IMR-90 (cell line): ENCODE results near the gene PPP1R14C. TPM values are rescaled to one million over a fixed set of nuclear protein-coding genes. Genes with fewer than 3 reads are reported as not detected.

ENCODE experiments used
- ATAC-seq: fragments of 200-7000 bp; cut with Tn5 transposase; 2 replicates; pipeline ENCODE4 v1.9.1; 2020; ENCODE audit warnings: low read depth, mild to moderate bottlenecking, moderate library complexity
- BruUV-seq: library from RNA; stranded (reverse); fragments of 400-500 nt; replicated peaks from 2 replicates; lab custom pipeline; 2021; lab: Mats Ljungman, UMichigan
- CTCF ChIA-PET: fragments of 300-600 bp; formaldehyde crosslinking; extraction: SDS; loops from one replicate; lab custom pipeline; 2021; ENCODE audit warnings: antibody characterized with exemption; lab: Yijun Ruan, JAX
- POLR2A ChIA-PET: fragments of 300-600 bp; sonication (Branson Sonifier 250); formaldehyde crosslinking; loops from one replicate; lab custom pipeline; 2022; ENCODE audit warnings: antibody characterized with exemption; ENCODE audit not compliant: unreplicated experiment; lab: Charles Lee
- DNase-seq: peaks from one replicate; pipeline ENCODE4 v3.0.0; 2013
- H2AFZ ChIP-seq: replicated peaks from 2 replicates; pipeline ENCODE3; 2013; ENCODE audit warnings: low read length, mild to moderate bottlenecking; ENCODE audit not compliant: poor library complexity
- H2AK5ac ChIP-seq: 2 replicates; pipeline ENCODE4 v1.6.1; 2013; ENCODE audit warnings: low read depth, low read length, inconsistent platforms
- H2AK9ac ChIP-seq: replicated peaks from 2 replicates; pipeline ENCODE3; 2013; ENCODE audit warnings: mild to moderate bottlenecking, low read depth, low read length, moderate library complexity; ENCODE audit not compliant: poor library complexity
- H2BK120ac ChIP-seq: 2 replicates; pipeline ENCODE4 v1.6.1; 2013; ENCODE audit warnings: low read depth, low read length, inconsistent platforms
- H2BK15ac ChIP-seq: 3 replicates; pipeline ENCODE4 v1.6.1; 2013; ENCODE audit warnings: low read depth, low read length, inconsistent platforms
- H2BK20ac ChIP-seq: 2 replicates; pipeline ENCODE4 v1.6.1; 2013; ENCODE audit warnings: low read depth, mild to moderate bottlenecking, inconsistent platforms, low read length, moderate library complexity
- H2BK5ac ChIP-seq: 2 replicates; pipeline ENCODE4 v1.6.1; 2013; ENCODE audit warnings: mild to moderate bottlenecking, low read depth, low read length, inconsistent platforms; ENCODE audit not compliant: poor library complexity, severe bottlenecking
- H3K14ac ChIP-seq: replicated peaks from 2 replicates; pipeline ENCODE4 v1.6.1; 2013; ENCODE audit warnings: low read depth, low read length, inconsistent platforms
- H3K18ac ChIP-seq: 2 replicates; pipeline ENCODE4 v1.6.1; 2013; ENCODE audit warnings: low read depth, low read length, control low read depth
- H3K23ac ChIP-seq: 2 replicates; pipeline ENCODE4 v1.6.1; 2013; ENCODE audit warnings: low read depth, low read length, inconsistent platforms
- H3K27ac ChIP-seq: 2 replicates; pipeline ENCODE4 v1.5.1; 2013; ENCODE audit warnings: mild to moderate bottlenecking, control low read depth, low read length; ENCODE audit not compliant: insufficient read depth
- H3K27me3 ChIP-seq: 2 replicates; pipeline ENCODE4 v1.6.1; 2013; ENCODE audit warnings: low read length; ENCODE audit not compliant: control insufficient read depth, insufficient read depth
- H3K36me3 ChIP-seq: 2 replicates; pipeline ENCODE4 v1.6.1; 2013; ENCODE audit warnings: low read length, mixed read lengths; ENCODE audit not compliant: control insufficient read depth, insufficient read depth
- H3K4ac ChIP-seq: 2 replicates; pipeline ENCODE4 v1.6.1; 2013; ENCODE audit warnings: low read depth, low read length, inconsistent platforms
- H3K4me1 ChIP-seq: 2 replicates; pipeline ENCODE4 v1.6.1; 2013; ENCODE audit warnings: low read length, mixed read lengths; ENCODE audit not compliant: control insufficient read depth, insufficient read depth
- H3K4me2 ChIP-seq: 2 replicates; pipeline ENCODE4 v1.6.1; 2013; ENCODE audit warnings: low read depth, mild to moderate bottlenecking, control low read depth, low read length, moderate library complexity
- H3K4me3 ChIP-seq: 2 replicates; pipeline ENCODE4 v1.5.1; 2013; ENCODE audit warnings: low read depth, mild to moderate bottlenecking, control low read depth, low read length, moderate library complexity; ENCODE audit not compliant: insufficient read depth
- H3K56ac ChIP-seq: 2 replicates; pipeline ENCODE4 v1.6.1; 2013; ENCODE audit warnings: low read length, inconsistent platforms; ENCODE audit not compliant: insufficient read depth; ENCODE audit errors: extremely low read depth
- H3K79me1 ChIP-seq, 2 experiments: 2 replicates each; pipeline ENCODE4 v1.6.1; 2013; ENCODE audit warnings: low read length in 2 of 2, inconsistent platforms in 1 of 2, low read depth in 1 of 2
- H3K9ac ChIP-seq: 2 replicates; pipeline ENCODE4 v1.6.1; 2013; ENCODE audit warnings: low read depth, low read length, control low read depth
- H3K9me1 ChIP-seq: 2 replicates; pipeline ENCODE4 v1.6.1; 2013; ENCODE audit warnings: low read length, inconsistent platforms; ENCODE audit not compliant: insufficient read depth
- H3K9me3 ChIP-seq: 2 replicates; pipeline ENCODE4 v1.6.1; 2013; ENCODE audit warnings: low read length; ENCODE audit not compliant: control insufficient read depth, insufficient read depth
- H4K20me1 ChIP-seq: 2 replicates; pipeline ENCODE4 v1.6.1; 2013; ENCODE audit warnings: low read length, inconsistent platforms; ENCODE audit not compliant: insufficient read depth
- H4K5ac ChIP-seq: 2 replicates; pipeline ENCODE4 v1.6.1; 2013; ENCODE audit warnings: mild to moderate bottlenecking, low read depth, low read length, control low read depth
- H4K8ac ChIP-seq, 2 experiments: 2 replicates each; pipeline ENCODE4 v1.6.1; 2013; ENCODE audit warnings: low read depth in 2 of 2, low read length in 2 of 2, control low read depth in 1 of 2, inconsistent platforms in 1 of 2
- H4K91ac ChIP-seq: 2 replicates; pipeline ENCODE4 v1.6.1; 2013; ENCODE audit warnings: low read depth, low read length, inconsistent platforms; ENCODE audit not compliant: insufficient read depth
- BHLHE40 ChIP-seq: fragments of 150-350 bp; IDR thresholded peaks from 2 replicates; pipeline ENCODE4 v1.6.1; 2016; ENCODE audit warnings: mild to moderate bottlenecking, low read depth, low read length
- CEBPB ChIP-seq: IDR thresholded peaks from 2 replicates; pipeline ENCODE4 v1.6.1; 2012; ENCODE audit warnings: low read depth, low read length, improper control_type of control experiment
- CHD1 ChIP-seq: IDR thresholded peaks from 2 replicates; pipeline ENCODE4 v1.6.1; 2012; ENCODE audit warnings: low read depth, low read length, improper control_type of control experiment
- FOS ChIP-seq: fragments of 150-350 bp; IDR thresholded peaks from 2 replicates; pipeline ENCODE4 v1.6.1; 2016; ENCODE audit warnings: low read depth, low read length
- MAFK ChIP-seq: IDR thresholded peaks from 2 replicates; pipeline ENCODE4 v1.6.1; 2012; ENCODE audit warnings: low read depth, low read length, improper control_type of control experiment
- MAZ ChIP-seq: IDR thresholded peaks from 2 replicates; pipeline ENCODE4 v1.6.1; 2012; ENCODE audit warnings: low read depth, mild to moderate bottlenecking, low read length, improper control_type of control experiment, moderate library complexity, borderline replicate concordance
- MXI1 ChIP-seq: IDR thresholded peaks from 2 replicates; pipeline ENCODE4 v1.6.1; 2012; ENCODE audit warnings: low read depth, mild to moderate bottlenecking, low read length, moderate library complexity, borderline replicate concordance
- NFE2L2 ChIP-seq: fragments of 150-350 bp; IDR thresholded peaks from 2 replicates; pipeline ENCODE4 v1.6.1; 2016; ENCODE audit warnings: low read depth, mild to moderate bottlenecking, low read length
- POLR2A ChIP-seq: IDR thresholded peaks from 2 replicates; pipeline ENCODE4 v1.6.1; 2012; ENCODE audit warnings: mild to moderate bottlenecking, low read depth, low read length
- RAD21 ChIP-seq: IDR thresholded peaks from 2 replicates; pipeline ENCODE4 v1.6.1; 2012; ENCODE audit warnings: low read length, improper control_type of control experiment
- RCOR1 ChIP-seq: IDR thresholded peaks from 2 replicates; pipeline ENCODE4 v1.6.1; 2012; ENCODE audit warnings: mild to moderate bottlenecking, low read length, improper control_type of control experiment; ENCODE audit not compliant: insufficient replicate concordance
- RFX5 ChIP-seq: IDR thresholded peaks from 2 replicates; pipeline ENCODE4 v1.8.0; 2012; ENCODE audit warnings: low read depth, mild to moderate bottlenecking, low read length, moderate library complexity
- SMC3 ChIP-seq: fragments of 150-350 bp; IDR thresholded peaks from 2 replicates; pipeline ENCODE4 v1.6.1; 2016; ENCODE audit warnings: low read depth, mild to moderate bottlenecking, antibody characterized with exemption, low read length, moderate library complexity
- WGBS, 2 experiments: methylation state at CpG; one replicate each; pipeline versions ENCODE4 v1.1.5 to v1.1.7; 2013; ENCODE audit warnings: missing lambda C conversion rate in 2 of 2; ENCODE audit not compliant: insufficient read length in 1 of 2; ENCODE audit errors: extremely low coverage in 2 of 2; 5-methylcytosine and 5-hydroxymethylcytosine counted together
- dilution Hi-C: fragments of 300-500 bp; cut with HindIII; formaldehyde crosslinking; loops from one replicate; pipeline ENCODE4 v1.14.3; 2018; ENCODE audit warnings: low sequenced_read_pairs; ENCODE audit not compliant: unreplicated experiment
- in situ Hi-C: fragments of 300-500 bp; cut with MboI; formaldehyde crosslinking; loops from 3 replicates; pipeline ENCODE4 v1.14.3; 2019; ENCODE audit warnings: low sequenced_read_pairs, inconsistent platforms, mixed read lengths
- intact Hi-C: fragments of 100-400 bp; cut with micrococcal nuclease; formaldehyde crosslinking; loops from 2 replicates; pipeline ENCODE4 v1.10.0; 2022
- polyA plus RNA-seq, 3 experiments: library from polyadenylated mRNA; depleted of rRNA; stranded (reverse); fragments of >200 nt; gene quantifications; 2 replicates each; pipeline ENCODE4 v1.2.3, GENCODE V29; 2012; ENCODE audit warnings: low replicate concordance in 1 of 3
- total RNA-seq: library from RNA; depleted of rRNA; stranded (reverse); fragments of >200 nt; gene quantifications from 2 replicates; pipeline ENCODE4 v1.2.3, GENCODE V29; 2012
- TF ChIP-seq, protein P1 (sequence below): fragments of 150-350 bp; IDR thresholded peaks from 2 replicates; pipeline ENCODE4 v1.6.1; 2017; ENCODE audit warnings: mild to moderate bottlenecking, antibody characterized with exemption, low read length, low read depth
- TF ChIP-seq, protein P2 (sequence below): conservative IDR thresholded peaks from 2 replicates; pipeline ENCODE4 v1.5.1; 2012; ENCODE audit warnings: mild to moderate bottlenecking, low read depth, low read length, improper control_type of control experiment
- TF ChIP-seq, protein P3 (sequence below): fragments of 150-350 bp; IDR thresholded peaks from 2 replicates; pipeline ENCODE4 v1.6.1; 2016; ENCODE audit warnings: low read depth, mild to moderate bottlenecking, low read length, moderate library complexity, borderline replicate concordance

Gene PPP1R14C
- total and polyA plus RNA-seq, 2 of the 4 experiments (the other 2 are of a cell fraction), result not detected

DNA sequence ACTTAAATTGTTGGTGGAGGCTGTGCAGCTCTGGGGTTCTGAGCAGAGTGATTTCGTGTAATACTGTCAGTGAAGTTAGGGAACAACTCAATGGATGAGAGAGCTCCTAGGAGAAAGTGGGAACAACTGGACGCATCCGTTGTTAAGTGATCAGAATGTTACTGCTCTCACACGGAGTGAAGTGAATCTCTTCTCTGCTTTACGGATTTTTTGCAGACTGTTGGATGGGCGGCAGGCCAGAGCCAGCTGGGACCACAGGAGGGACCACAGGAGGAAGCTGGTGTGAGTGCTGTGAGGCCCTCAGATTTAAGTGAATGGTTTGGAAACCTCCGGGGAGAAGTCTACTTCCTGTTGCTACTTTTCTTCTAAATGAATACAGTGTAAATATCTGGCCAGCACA lies 23.7 kb upstream of the PPP1R14C start:
- in situ Hi-C loops, result no loop called here
- WGBS, 2 experiments, result 28% methylated on average over 4 of the region's 7 CpGs; no CpG with 5 or more reads in 1 of the 2 experiments
- intact Hi-C loops, result no loop called here

More for the DNA sequence above, 23.7 kb upstream of the PPP1R14C start:
- no peak overlapping the region for H2BK15ac ChIP-seq
- H4K20me1 ChIP-seq, result no peaks in the 10 kb centered on the region
- no peaks in the 10 kb centered on the region for H3K4me1 ChIP-seq
- H3K23ac ChIP-seq, result no peak overlapping the region
- no peak overlapping the region for H2AK9ac ChIP-seq
- no peak overlapping the region for H2BK5ac ChIP-seq
- H3K27me3 ChIP-seq, result no peaks in the 10 kb centered on the region; the same call in 1 of the 2 replicates
- H2AK5ac ChIP-seq, result no peak overlapping the region
- H3K4me2 ChIP-seq, result no peak overlapping the region
- H3K27ac ChIP-seq, result no peak overlapping the region
- no TSS peak for BruUV-seq
- no peak overlapping the region for H3K18ac ChIP-seq
- DNase-seq, result no peak
- dilution Hi-C loops, result no loop called here
- no peak overlapping the region for H2BK120ac ChIP-seq
- no peak overlapping the region for H3K4ac ChIP-seq
- H4K5ac ChIP-seq, result no peak overlapping the region
- no peak overlapping the region for H4K8ac ChIP-seq
- no peaks in the 10 kb centered on the region for H3K9me1 ChIP-seq
- H4K91ac ChIP-seq, result no peak overlapping the region
- peaks cover 3% of the 10 kb centered on the region; the same call in 1 of the 2 replicates for H3K9me3 ChIP-seq
- no peak overlapping the region for H3K4me3 ChIP-seq
- no peak overlapping the region for H3K14ac ChIP-seq
- H2AFZ ChIP-seq, result no peak overlapping the region
- ChIA-PET CTCF (no interaction called here), POLR2A (no interaction called here)
- no peak overlapping the region for H3K56ac ChIP-seq
- 0 out of 2 replicates have a peak, but pooled peaks have one; percentile 24 for ATAC-seq
- no peak overlapping the region for H2BK20ac ChIP-seq
- TF ChIP-seq NFE2L2, result no peak
- TF ChIP-seq, protein P1, sequence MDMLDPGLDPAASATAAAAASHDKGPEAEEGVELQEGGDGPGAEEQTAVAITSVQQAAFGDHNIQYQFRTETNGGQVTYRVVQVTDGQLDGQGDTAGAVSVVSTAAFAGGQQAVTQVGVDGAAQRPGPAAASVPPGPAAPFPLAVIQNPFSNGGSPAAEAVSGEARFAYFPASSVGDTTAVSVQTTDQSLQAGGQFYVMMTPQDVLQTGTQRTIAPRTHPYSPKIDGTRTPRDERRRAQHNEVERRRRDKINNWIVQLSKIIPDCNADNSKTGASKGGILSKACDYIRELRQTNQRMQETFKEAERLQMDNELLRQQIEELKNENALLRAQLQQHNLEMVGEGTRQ, result no peak
- TF ChIP-seq, protein P2, sequence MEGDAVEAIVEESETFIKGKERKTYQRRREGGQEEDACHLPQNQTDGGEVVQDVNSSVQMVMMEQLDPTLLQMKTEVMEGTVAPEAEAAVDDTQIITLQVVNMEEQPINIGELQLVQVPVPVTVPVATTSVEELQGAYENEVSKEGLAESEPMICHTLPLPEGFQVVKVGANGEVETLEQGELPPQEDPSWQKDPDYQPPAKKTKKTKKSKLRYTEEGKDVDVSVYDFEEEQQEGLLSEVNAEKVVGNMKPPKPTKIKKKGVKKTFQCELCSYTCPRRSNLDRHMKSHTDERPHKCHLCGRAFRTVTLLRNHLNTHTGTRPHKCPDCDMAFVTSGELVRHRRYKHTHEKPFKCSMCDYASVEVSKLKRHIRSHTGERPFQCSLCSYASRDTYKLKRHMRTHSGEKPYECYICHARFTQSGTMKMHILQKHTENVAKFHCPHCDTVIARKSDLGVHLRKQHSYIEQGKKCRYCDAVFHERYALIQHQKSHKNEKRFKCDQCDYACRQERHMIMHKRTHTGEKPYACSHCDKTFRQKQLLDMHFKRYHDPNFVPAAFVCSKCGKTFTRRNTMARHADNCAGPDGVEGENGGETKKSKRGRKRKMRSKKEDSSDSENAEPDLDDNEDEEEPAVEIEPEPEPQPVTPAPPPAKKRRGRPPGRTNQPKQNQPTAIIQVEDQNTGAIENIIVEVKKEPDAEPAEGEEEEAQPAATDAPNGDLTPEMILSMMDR, result no peak
- no peak for TF ChIP-seq CHD1
- TF ChIP-seq, protein P3, sequence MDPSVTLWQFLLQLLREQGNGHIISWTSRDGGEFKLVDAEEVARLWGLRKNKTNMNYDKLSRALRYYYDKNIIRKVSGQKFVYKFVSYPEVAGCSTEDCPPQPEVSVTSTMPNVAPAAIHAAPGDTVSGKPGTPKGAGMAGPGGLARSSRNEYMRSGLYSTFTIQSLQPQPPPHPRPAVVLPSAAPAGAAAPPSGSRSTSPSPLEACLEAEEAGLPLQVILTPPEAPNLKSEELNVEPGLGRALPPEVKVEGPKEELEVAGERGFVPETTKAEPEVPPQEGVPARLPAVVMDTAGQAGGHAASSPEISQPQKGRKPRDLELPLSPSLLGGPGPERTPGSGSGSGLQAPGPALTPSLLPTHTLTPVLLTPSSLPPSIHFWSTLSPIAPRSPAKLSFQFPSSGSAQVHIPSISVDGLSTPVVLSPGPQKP, result no peak
- TF ChIP-seq CEBPB, result no peak
- TF ChIP-seq MXI1, result no peak
- TF ChIP-seq MAZ, result no peak
- no peak for TF ChIP-seq RFX5
- no peak for TF ChIP-seq MAFK
- TF ChIP-seq BHLHE40, result no peak
- TF ChIP-seq RCOR1, result no peak
- TF ChIP-seq SMC3, result no peak
- no peak for TF ChIP-seq FOS
- TF ChIP-seq RAD21, result no peak
- no peak for TF ChIP-seq POLR2A
- H3K36me3 ChIP-seq, result no peaks in the 10 kb centered on the region
- no peaks in the 10 kb centered on the region for H3K79me1 ChIP-seq
- H3K9ac ChIP-seq, result no peak overlapping the region
